H1 (cell line): ENCODE data around the gene TRAPPC5. TPM values are rescaled to one million over a fixed set of nuclear protein-coding genes. Genes with fewer than 3 reads are reported as not detected.

Source experiments
- JUN ChIP-seq: IDR thresholded peaks from 2 replicates; pipeline ENCODE4 v1.6.1; 2011; ENCODE audit warnings: low read depth, mild to moderate bottlenecking, improper control_type of control experiment, low read length
- SIRT6 ChIP-seq: IDR thresholded peaks from one replicate; pipeline ENCODE4 v1.7.1; 2012; ENCODE audit warnings: low read length, inconsistent platforms
- polyA plus RNA-seq, 7 experiments: library from polyadenylated mRNA; depleted of rRNA in 3 of 7; stranded (reverse) in 5 of 7; unstranded in 2 of 7; fragments of >200 nt in 5 of 7; fragments of 200-250 nt in 2 of 7; gene quantifications; 1 replicate in 5 of 7; 2 replicates in 1 of 7; 4 replicates in 1 of 7; pipeline versions ENCODE4 v1.2.1 to v1.2.3, GENCODE V29; 2011 to 2013; ENCODE audit warnings: missing spikeins in 2 of 7, mixed read lengths in 2 of 7
- total RNA-seq: library from RNA; stranded (reverse); fragmentation: NEBNext Ultra II Directional; extraction: Animal tissue kit (Norgen Biotek cat#: 25700); gene quantifications from 2 replicates; pipeline ENCODE4 v1.2.1, GENCODE V29; 2021
- TF ChIP-seq, protein P1 (sequence below): IDR thresholded peaks from 2 replicates; pipeline ENCODE4 v1.6.1; 2011; ENCODE audit warnings: low read depth, mild to moderate bottlenecking, low read length; ENCODE audit not compliant: insufficient read depth

Gene TRAPPC5
- total and polyA plus RNA-seq, 2 of the 8 experiments (the other 6 are each of a cell fraction or from before 2014, with no cell fraction given), result 109 to 120 TPM

DNA sequence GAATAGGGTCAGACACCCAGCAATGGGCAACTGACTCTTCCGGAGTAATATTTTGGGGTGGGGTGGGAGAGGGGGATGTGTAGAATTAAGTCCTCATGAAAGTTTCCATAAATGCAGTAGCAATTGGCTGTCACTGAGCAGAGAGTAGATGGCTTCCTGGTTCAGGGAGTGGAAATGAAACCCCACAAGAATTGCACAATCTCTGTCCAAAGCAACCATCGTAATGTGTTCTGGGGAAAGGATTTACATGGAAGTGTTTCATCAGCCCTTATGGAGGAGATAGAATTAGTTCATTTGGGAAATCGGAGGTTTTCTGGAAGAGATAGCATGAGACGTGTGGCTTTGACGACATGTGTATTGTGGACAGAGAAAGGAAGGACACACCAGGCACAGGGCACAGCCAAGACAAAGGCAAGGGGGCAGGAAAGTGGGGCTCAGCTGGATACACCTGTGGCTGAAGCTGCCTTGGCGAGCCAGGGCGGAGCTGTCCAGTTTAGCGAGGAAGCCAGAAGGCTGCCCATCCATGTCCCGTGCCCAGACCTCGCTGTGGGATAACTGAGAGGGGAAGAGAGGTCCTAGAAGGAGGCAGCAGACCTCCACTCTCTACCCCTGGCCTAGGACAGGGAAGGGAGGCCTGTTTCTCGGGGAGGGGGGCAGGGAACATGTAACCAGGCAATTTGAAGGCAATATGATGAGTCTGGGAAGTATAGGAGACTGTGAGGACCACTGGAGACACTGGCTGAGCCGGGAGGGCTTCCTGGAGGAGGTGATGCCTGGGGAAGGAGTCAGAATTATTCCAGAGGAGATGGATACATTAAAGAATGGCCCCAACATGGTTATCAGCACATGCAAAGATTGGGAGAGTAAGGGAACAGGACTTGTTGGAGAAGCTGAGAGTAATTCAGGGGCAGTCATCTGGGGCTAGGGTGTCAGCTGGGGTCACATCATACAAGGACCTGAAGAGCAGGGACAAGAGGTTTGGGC, 53.9 kb downstream of the TRAPPC5 start (continued):
- no peak for TF ChIP-seq JUN
- TF ChIP-seq, protein P1, sequence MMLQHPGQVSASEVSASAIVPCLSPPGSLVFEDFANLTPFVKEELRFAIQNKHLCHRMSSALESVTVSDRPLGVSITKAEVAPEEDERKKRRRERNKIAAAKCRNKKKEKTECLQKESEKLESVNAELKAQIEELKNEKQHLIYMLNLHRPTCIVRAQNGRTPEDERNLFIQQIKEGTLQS, result no peak
- TF ChIP-seq SIRT6, result no peak
